ENCODE results near the gene SRRT.

DNA sequence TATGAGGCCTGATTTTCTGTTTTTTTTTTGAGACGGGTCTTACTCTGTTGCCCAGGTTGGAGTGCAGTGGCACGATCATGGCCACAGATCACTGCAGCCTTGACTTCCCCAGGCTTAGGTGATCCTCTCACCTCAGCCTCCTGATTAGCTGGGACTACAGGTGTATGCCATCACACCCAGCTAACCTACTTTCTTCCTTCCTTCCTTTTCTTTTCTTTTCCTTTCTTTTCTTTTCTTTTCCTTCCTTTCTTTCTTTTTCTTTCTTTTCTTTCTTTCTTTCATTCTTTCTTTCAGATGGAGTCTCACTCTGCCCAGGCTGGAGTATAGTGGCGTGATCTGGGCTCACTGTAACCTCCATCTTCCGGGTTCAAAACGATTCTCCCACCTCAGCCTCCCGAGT lies 3.8 kb downstream of the SRRT start:
- TF ChIP-seq, protein P1, sequence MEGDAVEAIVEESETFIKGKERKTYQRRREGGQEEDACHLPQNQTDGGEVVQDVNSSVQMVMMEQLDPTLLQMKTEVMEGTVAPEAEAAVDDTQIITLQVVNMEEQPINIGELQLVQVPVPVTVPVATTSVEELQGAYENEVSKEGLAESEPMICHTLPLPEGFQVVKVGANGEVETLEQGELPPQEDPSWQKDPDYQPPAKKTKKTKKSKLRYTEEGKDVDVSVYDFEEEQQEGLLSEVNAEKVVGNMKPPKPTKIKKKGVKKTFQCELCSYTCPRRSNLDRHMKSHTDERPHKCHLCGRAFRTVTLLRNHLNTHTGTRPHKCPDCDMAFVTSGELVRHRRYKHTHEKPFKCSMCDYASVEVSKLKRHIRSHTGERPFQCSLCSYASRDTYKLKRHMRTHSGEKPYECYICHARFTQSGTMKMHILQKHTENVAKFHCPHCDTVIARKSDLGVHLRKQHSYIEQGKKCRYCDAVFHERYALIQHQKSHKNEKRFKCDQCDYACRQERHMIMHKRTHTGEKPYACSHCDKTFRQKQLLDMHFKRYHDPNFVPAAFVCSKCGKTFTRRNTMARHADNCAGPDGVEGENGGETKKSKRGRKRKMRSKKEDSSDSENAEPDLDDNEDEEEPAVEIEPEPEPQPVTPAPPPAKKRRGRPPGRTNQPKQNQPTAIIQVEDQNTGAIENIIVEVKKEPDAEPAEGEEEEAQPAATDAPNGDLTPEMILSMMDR (IDR thresholded peaks at IDR 0.05) = no peak
- no peak for TF ChIP-seq EP300 (IDR thresholded peaks at IDR 0.05)
- no peak for TF ChIP-seq POLR2A (IDR thresholded peaks at IDR 0.05)

Measured in tibial nerve (tissue), 4 donors.